PC-9 (cell line): Measurements from ENCODE around the gene MIDN. TPM values are rescaled to one million over a fixed set of nuclear protein-coding genes. Genes with fewer than 3 reads are reported as not detected.

Experiments used
- BruUV-seq: library from RNA; stranded (reverse); fragments of 400-500 nt; replicated peaks from 2 replicates; lab custom pipeline; 2021; lab: Mats Ljungman, UMichigan
- CTCF ChIA-PET: fragments of 300-600 bp; sonication (Branson Sonifier 250); formaldehyde crosslinking; loops from one replicate; lab custom pipeline; 2022; ENCODE audit warnings: antibody characterized with exemption; lab: Charles Lee
- POLR2A ChIA-PET: fragments of 300-600 bp; sonication (Branson Sonifier 250); formaldehyde crosslinking; loops from one replicate; lab custom pipeline; 2022; ENCODE audit warnings: antibody characterized with exemption; ENCODE audit not compliant: unreplicated experiment; lab: Charles Lee
- DNase-seq, 2 experiments: peaks; one replicate each; pipeline versions ENCODE4 v3.0.0 to v3.0.0-alpha.2; 2015 to 2022; ENCODE audit warnings: mixed read lengths in 1 of 2
- H2AFZ ChIP-seq: fragments of 200-600 bp; sonication (generic); 2 replicates; pipeline ENCODE4 v1.8.1; 2017; ENCODE audit warnings: antibody characterized with exemption
- H3F3A ChIP-seq: fragments of 200-600 bp; sonication (generic); 2 replicates; pipeline ENCODE4 v1.8.1; 2017; ENCODE audit warnings: antibody characterized with exemption, mild to moderate bottlenecking, low read depth; ENCODE audit not compliant: insufficient read depth
- H3K27ac ChIP-seq: fragments of 200-600 bp; sonication (generic); 2 replicates; pipeline ENCODE4 v1.6.1; 2016; ENCODE audit warnings: mixed run types
- H3K27me3 ChIP-seq: fragments of 200-600 bp; sonication (generic); 2 replicates; pipeline ENCODE4 v1.6.1; 2016; ENCODE audit warnings: low read depth, mixed run types; ENCODE audit not compliant: insufficient read depth
- H3K36me3 ChIP-seq: fragments of 200-600 bp; sonication (generic); 2 replicates; pipeline ENCODE4 v1.6.1; 2016; ENCODE audit warnings: low read depth, mixed run types
- H3K4me1 ChIP-seq: fragments of 200-600 bp; sonication (generic); replicated peaks from 2 replicates; pipeline ENCODE4 v1.6.1; 2016; ENCODE audit warnings: mixed run types; ENCODE audit not compliant: insufficient read depth
- H3K4me2 ChIP-seq: fragments of 200-600 bp; sonication (generic); 2 replicates; pipeline ENCODE4 v1.6.1; 2017; ENCODE audit warnings: mixed run types
- H3K4me3 ChIP-seq: fragments of 200-600 bp; sonication (generic); 2 replicates; pipeline ENCODE4 v1.6.1; 2016; ENCODE audit warnings: mixed run types
- H3K79me2 ChIP-seq: fragments of 200-600 bp; sonication (generic); 2 replicates; pipeline ENCODE4 v1.6.1; 2017; ENCODE audit warnings: low read depth, mixed run types
- H3K9me2 ChIP-seq: fragments of 200-600 bp; sonication (generic); 2 replicates; pipeline ENCODE4 v1.8.1; 2017; ENCODE audit warnings: mild to moderate bottlenecking; ENCODE audit not compliant: insufficient read depth
- H3K9me3 ChIP-seq: fragments of 200-600 bp; sonication (generic); 2 replicates; pipeline ENCODE4 v1.8.1; 2016; ENCODE audit warnings: low read depth; ENCODE audit not compliant: insufficient read depth
- H4K20me1 ChIP-seq: fragments of 200-600 bp; sonication (generic); 2 replicates; pipeline ENCODE4 v1.8.1; 2017; ENCODE audit not compliant: insufficient read depth
- CTCF ChIP-seq: fragments of 200-600 bp; sonication (generic); conservative IDR thresholded peaks from 2 replicates; pipeline ENCODE4 v1.6.1; 2017; ENCODE audit warnings: mixed run types, antibody characterized with exemption, mild to moderate bottlenecking, moderate library complexity
- EZH2 ChIP-seq: fragments of 200-600 bp; sonication (generic); IDR thresholded peaks from 2 replicates; pipeline ENCODE4 v1.8.0; 2017; ENCODE audit warnings: antibody characterized with exemption, low read depth
- intact Hi-C: fragments of 100-400 bp; cut with micrococcal nuclease; formaldehyde crosslinking; loops from one replicate; pipeline ENCODE4 v1.10.0; 2022; ENCODE audit not compliant: unreplicated experiment
- total RNA-seq: library from RNA; stranded (reverse); gene quantifications from 2 replicates; pipeline ENCODE4 v1.2.3, GENCODE V29; 2021

MIDN gene
- total RNA-seq, 1 experiment from 2014 or later, result 61.4 TPM

GRCh38 chr19:1269478-1270212 is 21.3 kb downstream of the MIDN start:
- TSS peak; percentile 68 for BruUV-seq
- H2AFZ ChIP-seq, result no peak overlapping the region
- peaks cover 50% of the 10 kb centered on the region for H3K4me1 ChIP-seq
- peaks cover 45% of the 10 kb centered on the region for H3F3A ChIP-seq
- ChIA-PET CTCF (interaction anchor here (1.0 to 5.0 kb wide), 2 partner anchors 25 to 186 kb away, joined by 5 to 76 read pairs; no protein-coding TSS in a partner anchor), POLR2A (interaction anchor here (0.6 to 1.3 kb wide), 9 partner anchors 16 to 592 kb away, joined by 4 to 23 read pairs (median 8); partner anchors contain the start of gene GPX4)
- peaks cover 50% of the 10 kb centered on the region for H3K79me2 ChIP-seq
- intact Hi-C loops, result no loop called here
- H3K4me3 ChIP-seq, result peak overlapping the region; percentile 67
- H3K9me2 ChIP-seq, result no peaks in the 10 kb centered on the region
- H3K27me3 ChIP-seq, result no peaks in the 10 kb centered on the region
- TF ChIP-seq CTCF, result no peak
- no peak for TF ChIP-seq EZH2
- no peaks in the 10 kb centered on the region for H3K9me3 ChIP-seq
- DNase-seq, result peak; percentile 71 to 77
- H3K27ac ChIP-seq, result peak overlapping the region; percentile 82
- peaks cover 11% of the 10 kb centered on the region; the same call in 1 of the 2 replicates for H3K36me3 ChIP-seq
- H3K4me2 ChIP-seq, result peak overlapping the region; percentile 84
- H4K20me1 ChIP-seq, result peaks cover 12% of the 10 kb centered on the region

- H3K4me2 ChIP-seq, result peak overlapping the region; percentile 84
- peaks cover 11% of the 10 kb centered on the region; the same call in 1 of the 2 replicates for H3K36me3 ChIP-seq
- H3F3A ChIP-seq, result peaks cover 50% of the 10 kb centered on the region
- TF ChIP-seq CTCF, result no peak
- no peak for TF ChIP-seq EZH2
- no peak overlapping the region for H2AFZ ChIP-seq
- intact Hi-C loops, result no loop called here
- no peak for DNase-seq
- H3K27ac ChIP-seq, result peak overlapping the region; percentile 82
- no peaks in the 10 kb centered on the region for H3K9me3 ChIP-seq
- H3K4me1 ChIP-seq, result peaks cover 44% of the 10 kb centered on the region
- no peaks in the 10 kb centered on the region for H3K9me2 ChIP-seq
- POLR2A ChIA-PET, result no interaction called here
- no TSS peak for BruUV-seq
- H3K79me2 ChIP-seq, result peaks cover 51% of the 10 kb centered on the region
- peaks cover 12% of the 10 kb centered on the region for H4K20me1 ChIP-seq
- H3K27me3 ChIP-seq, result no peaks in the 10 kb centered on the region
- peak overlapping the region; percentile 67 for H3K4me3 ChIP-seq
- CTCF ChIA-PET, result no interaction called here
These were observed 21.9 kb downstream of the MIDN start for GRCh38 chr19:1270213-1270853.

GRCh38 chr19:1270854-1271527 is 22.6 kb downstream of the MIDN start:
- ChIA-PET CTCF (no interaction called here), POLR2A (no interaction called here)
- H3K4me1 ChIP-seq, result peaks cover 39% of the 10 kb centered on the region
- no peaks in the 10 kb centered on the region for H3K9me2 ChIP-seq
- DNase-seq, result no peak
- H4K20me1 ChIP-seq, result peaks cover 12% of the 10 kb centered on the region
- H2AFZ ChIP-seq, result no peak overlapping the region
- peaks cover 11% of the 10 kb centered on the region; the same call in 1 of the 2 replicates for H3K36me3 ChIP-seq
- intact Hi-C loops, result no loop called here
- no peaks in the 10 kb centered on the region for H3K9me3 ChIP-seq
- H3K27ac ChIP-seq, result peak overlapping the region; percentile 82
- H3K4me2 ChIP-seq, result peak overlapping the region; percentile 84
- H3K27me3 ChIP-seq, result no peaks in the 10 kb centered on the region
- peaks cover 52% of the 10 kb centered on the region for H3K79me2 ChIP-seq
- no TSS peak for BruUV-seq
- peak overlapping the region; percentile 67 for H3K4me3 ChIP-seq
- TF ChIP-seq CTCF (no peak), EZH2 (no peak)
- peaks cover 47% of the 10 kb centered on the region for H3F3A ChIP-seq
